Coronary artery (tissue), 2 donors: Measurements from ENCODE around the gene ALDH3B2.

Experiments
- DNase-seq: peaks from one replicate; pipeline ENCODE4 v3.0.0-alpha.2; 2017; ENCODE audit warnings: low spot score
- H3K27ac ChIP-seq, 2 donors: fragments of 200-600 bp; sonication (generic); one replicate each; pipeline ENCODE4 v1.5.1; 2016 to 2019
- H3K4me3 ChIP-seq: fragments of 200-600 bp; sonication (generic); 2 replicates; pipeline ENCODE4 v1.5.1; 2016; ENCODE audit warnings: mild to moderate bottlenecking, moderate library complexity
- TF ChIP-seq, protein P1 (sequence below): fragments of 200-600 bp; sonication (generic); IDR thresholded peaks from one replicate; pipeline ENCODE4 v1.5.1; 2019; ENCODE audit warnings: antibody characterized with exemption

The ALDH3B2 gene

DNA sequence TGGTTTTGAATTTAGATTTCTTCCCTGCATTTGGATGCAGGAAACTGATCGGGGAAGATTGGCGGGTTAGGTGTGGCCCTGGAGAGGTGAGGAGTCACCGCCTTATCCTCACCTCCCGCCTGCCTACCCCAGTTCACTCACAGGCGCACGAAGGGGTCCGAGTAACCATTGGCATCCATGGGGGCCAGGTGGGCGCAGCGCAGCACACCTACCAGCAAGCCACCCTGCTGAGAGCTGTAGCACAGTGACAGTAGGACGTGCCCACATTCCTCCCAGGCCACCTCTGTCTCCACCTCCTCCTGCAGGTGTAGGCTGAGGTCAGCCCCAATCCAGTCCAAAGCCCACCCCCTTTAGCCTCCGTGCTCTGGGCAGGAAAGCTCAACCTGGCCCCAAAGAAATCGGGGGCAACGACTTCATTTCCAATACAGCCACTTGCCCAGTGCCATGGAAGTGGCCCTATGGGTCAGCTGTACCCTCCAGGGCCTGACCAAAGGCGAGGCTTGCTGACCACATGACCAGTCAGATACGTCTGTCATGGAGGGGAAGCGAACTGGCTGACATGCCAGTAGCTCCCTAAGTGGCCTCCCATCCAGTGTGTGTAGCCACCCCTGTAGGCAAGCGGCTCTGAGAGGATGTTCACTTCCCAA, 61.0 kb downstream of the ALDH3B2 start:
- DNase-seq = peak; percentile 72
- Histone ChIP-seq H3K27ac (peak overlapping the region in 1 of 2 donors; percentile 70), H3K4me3 (peak overlapping the region; percentile 71)
- TF ChIP-seq, protein P1, sequence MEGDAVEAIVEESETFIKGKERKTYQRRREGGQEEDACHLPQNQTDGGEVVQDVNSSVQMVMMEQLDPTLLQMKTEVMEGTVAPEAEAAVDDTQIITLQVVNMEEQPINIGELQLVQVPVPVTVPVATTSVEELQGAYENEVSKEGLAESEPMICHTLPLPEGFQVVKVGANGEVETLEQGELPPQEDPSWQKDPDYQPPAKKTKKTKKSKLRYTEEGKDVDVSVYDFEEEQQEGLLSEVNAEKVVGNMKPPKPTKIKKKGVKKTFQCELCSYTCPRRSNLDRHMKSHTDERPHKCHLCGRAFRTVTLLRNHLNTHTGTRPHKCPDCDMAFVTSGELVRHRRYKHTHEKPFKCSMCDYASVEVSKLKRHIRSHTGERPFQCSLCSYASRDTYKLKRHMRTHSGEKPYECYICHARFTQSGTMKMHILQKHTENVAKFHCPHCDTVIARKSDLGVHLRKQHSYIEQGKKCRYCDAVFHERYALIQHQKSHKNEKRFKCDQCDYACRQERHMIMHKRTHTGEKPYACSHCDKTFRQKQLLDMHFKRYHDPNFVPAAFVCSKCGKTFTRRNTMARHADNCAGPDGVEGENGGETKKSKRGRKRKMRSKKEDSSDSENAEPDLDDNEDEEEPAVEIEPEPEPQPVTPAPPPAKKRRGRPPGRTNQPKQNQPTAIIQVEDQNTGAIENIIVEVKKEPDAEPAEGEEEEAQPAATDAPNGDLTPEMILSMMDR = no peak

DNA sequence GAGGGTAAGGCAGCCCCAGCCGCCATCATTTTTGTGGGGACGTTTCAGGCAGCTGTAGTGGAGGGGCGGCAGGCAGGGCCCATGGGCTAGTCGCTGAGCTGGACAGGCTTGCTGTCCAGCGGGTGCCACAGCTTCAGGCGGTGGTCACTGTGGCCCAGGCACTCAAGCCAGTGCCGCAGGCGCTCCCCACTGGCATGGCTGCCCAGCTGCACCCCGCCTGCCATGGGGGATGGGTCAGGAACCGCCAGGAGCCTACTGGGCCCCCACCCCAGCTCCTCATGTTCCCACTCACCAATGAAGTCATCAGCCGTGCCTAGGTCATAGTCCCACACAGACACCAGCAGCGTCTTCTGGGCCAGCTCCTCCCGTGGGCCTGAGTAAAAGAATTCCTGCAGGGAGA, 61.7 kb downstream of the ALDH3B2 start:
- Histone ChIP-seq H3K4me3 (no peak overlapping the region), H3K27ac (no peak overlapping the region)
- peak; percentile 70 for DNase-seq
- TF ChIP-seq, protein P1 = no peak
